T follicular helper cell (primary cell): ENCODE results near the gene DNM1L.
"Not testable (repeated sequence)": the region's sequence is repeated elsewhere in the genome, so short reads cannot be mapped to it uniquely, and the experiment has no call there.

Source experiments
- DNase-seq: peaks from one replicate; pipeline ENCODE4 v3.0.0-alpha.2; 2020; ENCODE audit warnings: low read depth

DNM1L gene

DNA sequence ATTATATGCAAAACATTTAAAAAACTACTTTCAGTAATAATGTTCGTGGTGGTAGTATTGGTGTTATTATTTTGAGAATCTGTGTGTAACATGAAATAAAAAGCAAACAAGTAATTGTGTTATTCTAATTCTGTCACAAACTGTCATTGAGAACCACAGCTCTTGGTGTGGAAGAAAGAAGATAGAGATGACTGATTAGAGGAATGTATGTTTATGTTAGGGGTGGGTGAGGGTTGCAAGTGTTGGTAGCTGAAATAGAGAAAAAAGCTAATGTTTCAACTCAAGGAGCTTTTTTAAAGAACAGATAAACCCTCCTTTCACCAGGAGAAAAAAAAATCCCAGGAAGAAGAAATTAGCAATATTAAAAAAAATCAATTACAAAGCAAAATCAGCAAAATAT, 18.3 kb downstream of the DNM1L start:
- no peak for DNase-seq

DNA sequence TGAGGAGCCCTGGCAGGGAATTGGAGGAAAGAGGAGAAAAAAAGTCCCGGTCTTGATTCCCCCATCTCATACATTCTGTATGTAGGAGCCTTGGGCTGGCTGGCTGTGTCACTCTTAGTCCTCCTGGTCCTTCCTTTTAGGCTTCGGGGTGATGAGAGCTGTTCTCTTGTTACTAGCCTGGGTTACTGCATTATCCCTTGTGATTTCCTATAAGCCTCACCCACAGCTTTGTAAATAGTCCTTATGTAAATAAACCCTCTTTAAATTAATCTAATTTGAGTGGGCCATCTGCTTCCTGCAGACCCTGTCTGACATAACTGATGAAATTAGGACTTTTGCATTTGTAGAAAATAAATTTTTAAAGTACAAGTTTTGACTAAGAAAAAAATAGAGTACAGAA, 19.2 kb downstream of the DNM1L start:
- DNase-seq: no peak

DNA sequence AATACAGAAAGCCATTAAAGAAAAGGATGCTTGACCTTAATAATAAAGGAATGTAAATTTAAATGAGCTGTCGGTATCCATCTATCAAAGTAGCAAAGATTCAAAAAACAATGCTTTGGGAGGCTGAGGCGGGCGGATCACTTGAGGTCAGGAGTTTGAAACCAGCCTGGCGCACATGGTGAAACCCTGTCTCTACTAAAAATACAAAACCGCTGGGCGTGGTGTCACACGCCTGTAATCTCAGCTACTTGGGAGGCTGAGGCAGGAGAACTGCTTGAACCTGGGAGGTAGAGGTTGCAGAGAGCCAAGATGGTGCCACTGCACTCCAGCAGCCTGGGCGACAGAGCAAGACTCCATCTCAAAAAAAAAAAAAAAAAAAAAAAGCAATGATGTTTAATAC, 20.3 kb downstream of the DNM1L start:
- DNase-seq: not testable (repeated sequence)

DNA sequence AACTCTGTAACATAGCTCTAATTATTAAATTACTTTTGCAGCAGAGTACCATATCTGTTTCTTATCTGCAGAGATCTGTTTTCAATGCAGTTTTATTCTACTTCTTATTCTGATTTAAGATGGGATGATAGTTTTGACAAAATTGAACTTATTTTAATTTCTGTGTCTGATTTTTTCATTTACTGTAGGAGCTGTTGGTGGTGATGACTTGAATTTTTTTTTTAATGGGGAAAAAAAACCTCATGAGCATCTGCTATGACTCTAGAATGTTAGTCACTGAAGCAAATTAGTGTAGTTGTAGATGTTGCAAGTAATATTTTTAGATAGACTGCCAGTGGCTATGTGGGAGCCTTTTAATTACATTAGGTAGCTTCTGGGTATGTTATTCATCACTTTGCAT, 23.4 kb downstream of the DNM1L start:
- DNase-seq: no peak

DNA sequence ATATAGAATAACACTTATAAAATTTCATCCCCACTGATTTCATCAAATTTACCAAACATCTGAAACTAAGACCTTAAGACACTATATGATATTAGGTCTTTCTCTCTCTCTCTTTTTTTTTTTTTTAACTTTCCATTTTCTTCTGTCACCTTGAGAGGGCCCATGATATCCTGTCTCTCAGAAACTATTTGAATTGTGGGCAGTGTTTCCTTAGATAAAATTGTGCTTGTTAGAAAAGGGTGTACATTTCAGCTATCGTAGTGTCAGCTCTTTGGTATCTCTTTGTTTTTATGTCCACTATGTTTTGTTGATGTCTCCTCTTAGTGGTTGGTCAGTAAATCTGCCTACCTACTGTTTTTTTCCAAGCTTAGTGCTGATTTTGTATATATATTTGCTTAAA, 23.8 kb downstream of the DNM1L start:
- no peak for DNase-seq

DNA sequence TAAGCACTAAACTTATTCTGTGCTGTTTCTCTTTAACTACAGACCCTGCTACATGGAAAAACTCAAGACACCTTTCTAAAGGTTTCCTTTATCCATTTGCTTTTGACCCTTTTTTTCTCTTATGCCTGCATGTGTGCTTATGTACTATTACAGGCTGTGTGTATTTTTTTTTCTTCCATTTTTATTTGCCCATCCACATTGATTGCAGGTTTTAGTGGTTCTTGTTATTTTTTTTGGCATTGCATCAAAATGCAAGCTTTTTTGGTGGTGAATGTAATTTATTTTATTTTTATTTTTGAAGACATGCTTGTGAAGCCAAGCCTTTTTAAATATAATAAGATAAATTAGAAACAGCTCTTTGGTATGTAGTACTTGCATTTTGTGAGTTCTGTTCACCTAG, 26.7 kb downstream of the DNM1L start:
- no peak for DNase-seq

DNA sequence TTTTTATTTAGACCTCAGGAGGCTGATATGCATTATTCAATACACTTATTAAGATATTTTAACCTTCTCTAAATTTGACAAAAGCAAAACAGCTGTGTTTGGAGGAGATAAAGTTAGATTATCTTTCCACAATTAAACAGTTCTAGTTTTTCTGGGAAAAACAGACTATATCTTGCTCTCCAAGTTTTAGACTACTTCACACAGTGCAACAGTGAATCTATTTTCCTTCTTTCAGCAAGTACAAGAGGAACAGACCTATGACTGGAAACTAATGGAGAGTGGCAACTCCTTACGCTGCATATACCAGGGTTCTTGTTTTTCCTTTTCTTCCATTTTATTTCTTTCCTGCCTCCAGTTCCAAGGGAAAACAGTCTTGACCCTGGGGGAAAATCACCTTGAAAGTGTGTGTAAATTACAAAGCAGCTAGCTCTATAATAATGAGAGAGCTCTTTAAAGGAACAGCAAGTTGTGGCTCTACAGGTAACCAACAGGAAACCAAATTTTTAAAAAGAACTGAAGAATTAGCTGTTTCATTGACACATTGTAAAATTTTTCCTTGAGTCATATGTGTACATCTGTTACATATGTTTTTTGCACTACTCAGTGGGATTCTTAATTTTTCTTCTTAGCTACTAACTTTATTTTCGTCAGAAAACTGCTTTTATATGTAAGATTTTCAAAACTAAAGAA, 27.4 kb downstream of the DNM1L start:
- DNase-seq: no peak

DNA sequence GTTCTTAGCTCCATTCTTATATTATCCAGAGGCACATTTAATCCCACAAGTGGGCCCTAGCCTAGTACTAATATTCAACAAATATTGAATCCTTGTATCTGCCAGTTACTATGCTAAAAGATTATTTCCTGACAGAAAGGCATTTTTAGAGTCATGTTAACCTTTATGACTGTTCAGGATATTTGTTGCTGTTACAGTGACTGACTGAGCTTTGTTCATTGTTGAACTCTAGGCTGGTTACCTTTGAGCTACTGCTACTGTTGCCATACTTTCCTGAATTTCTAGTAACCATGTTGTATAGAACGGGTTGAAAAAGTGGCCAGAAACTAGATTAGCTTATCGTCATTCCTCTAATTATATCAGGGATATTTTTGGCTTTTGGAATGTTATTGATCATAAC, 29.8 kb downstream of the DNM1L start:
- DNase-seq: no peak

DNA sequence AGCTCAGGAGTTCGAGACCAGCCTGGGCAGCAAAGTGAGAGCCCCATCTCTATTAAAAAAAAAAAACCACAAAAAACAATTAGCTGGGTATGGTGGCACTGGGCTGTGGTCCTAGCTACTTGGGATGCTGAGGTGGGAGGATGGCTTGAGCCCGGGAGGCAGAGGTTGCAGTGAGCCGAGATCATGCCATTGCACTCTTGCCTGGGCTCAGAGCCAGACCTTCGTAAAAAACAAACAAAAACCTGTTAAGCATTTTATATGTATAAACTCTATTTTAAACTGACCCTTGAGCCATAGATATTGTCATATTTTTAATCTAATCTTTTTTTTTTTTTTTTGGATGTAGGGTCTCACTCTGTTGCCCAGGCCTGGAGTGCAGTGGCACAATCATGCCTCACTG, 35.7 kb downstream of the DNM1L start:
- DNase-seq: no peak

DNA sequence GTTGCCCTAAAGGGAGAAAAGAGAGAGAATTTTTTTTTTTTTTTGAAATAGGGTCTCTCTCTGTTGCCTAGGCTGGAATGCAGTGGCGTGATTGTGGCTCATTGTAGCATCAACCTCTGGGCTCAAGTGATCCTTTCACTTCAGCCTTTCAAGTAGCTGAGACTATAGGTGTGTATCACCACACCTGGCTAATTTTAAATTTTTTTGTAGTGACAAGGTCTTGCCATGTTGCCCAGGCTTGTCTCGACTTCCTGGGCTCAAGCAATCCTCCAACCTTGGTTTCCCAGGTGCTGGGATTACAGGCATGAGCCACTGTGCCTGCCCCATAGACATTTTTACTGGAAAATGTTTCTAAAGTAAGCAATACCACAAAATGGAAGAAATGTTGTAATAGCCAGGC, 39.8 kb downstream of the DNM1L start:
- DNase-seq: no peak

DNA sequence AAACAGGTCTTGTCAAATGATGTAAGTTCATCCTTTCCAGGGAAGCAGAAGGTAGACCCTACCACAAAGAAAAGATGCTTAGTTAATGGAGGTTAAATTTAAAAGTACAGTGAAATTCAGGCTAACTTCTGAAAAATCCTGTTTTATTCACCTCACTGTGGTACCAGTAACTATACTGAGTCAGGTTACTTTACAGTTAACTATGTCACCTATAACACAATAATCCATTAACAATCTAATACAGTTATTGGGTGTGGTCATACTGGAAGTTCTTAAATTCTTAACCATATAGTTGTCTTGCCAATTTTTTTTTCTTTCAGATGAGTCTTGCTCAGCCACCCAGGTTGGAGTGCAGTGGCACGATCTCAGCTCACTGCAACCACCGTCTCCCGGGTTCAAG, 46.2 kb downstream of the DNM1L start:
- DNase-seq: not testable (repeated sequence)

DNA sequence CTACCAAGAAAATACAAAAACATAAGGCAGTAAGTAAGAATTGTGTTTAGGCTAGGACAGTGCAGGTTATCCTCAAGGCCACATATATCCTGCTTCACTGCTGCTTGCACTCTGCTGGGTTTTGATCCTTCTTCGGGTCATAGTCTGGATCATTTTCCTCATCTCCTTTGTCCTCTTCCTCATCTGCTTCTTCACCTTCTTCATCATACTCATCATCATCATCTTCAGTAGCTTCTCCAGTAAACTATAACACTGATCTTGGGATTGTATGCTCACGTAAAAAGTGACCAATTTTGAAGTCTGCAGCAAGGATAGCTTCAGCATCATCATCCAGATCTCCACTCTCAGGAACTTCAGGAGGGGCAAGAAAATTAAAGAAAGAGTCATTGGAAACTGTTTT, 47.2 kb downstream of the DNM1L start:
- no peak for DNase-seq

DNA sequence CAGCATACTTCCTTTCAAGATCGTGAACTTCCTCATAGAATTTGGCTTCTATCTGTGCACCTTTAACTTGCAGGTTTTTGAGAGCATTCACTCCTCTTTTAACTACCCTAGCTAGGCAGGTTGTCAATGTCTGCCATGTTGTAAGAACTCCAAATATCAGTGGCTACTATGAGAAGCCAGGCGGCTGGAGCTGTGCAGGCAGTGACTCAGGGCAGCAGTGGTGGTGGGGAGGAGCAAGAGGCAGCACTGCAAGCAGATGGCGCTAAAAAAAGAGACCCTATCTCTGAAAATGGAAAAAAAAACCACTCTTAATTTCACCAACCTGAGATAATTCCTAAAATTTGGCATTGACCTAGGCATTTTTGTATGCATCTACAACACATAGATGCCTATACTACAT, 48.1 kb downstream of the DNM1L start:
- no peak for DNase-seq

DNA sequence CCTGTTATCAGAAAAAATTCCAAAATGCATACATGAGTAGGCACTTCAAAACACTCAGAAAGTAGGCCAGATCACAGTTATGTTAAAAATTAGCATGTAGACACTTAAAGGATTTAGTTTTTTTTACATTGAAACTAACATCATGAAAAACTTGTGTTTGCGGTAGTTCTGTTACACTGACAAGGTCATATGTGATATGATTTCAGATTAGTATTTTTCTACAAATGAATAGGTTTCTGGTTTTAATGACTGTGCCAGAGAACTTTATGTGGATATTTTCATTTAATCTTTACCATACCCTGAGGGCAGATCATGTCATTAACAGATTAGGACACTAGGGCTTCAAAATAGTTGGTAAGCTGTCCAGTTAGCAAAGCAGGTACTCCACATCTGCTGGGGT, 55.9 kb downstream of the DNM1L start:
- DNase-seq: no peak

DNA sequence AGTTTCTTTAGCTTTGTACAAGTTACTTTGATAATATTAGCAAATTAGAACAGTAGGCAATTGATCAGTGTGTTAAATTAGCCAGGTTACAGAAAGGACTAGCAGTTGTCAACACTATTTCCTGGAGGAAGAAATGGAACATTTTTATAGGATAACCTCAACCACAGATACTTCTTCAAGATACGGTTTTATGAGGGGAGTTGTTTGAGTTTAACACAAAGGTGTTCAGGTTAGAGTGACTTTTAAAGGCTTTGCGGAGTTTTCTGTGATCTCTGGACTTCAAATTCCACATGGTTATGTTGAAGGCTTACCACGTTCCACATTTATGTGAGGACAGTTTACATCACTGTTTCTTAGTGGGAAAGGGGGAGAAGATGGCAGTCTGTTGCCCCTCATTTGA, 57.3 kb downstream of the DNM1L start:
- no peak for DNase-seq

DNA sequence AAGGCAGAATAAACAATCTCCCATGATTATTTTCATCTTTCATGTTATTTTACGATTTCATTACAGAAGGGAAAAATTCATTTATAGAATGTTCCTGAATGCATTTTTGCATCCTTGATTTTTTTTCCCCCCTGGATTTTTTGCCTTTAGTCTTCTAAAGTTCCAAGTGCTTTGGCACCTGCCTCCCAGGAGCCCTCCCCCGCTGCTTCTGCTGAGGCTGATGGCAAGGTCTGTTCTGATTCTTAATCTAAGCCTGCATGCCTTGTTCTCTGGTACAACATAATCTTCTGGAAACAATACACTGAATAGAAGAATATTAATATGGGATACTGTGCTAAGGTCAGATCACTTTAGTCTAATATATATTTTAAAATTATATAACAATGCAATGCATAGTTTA, 58.6 kb downstream of the DNM1L start:
- DNase-seq: no peak

DNA sequence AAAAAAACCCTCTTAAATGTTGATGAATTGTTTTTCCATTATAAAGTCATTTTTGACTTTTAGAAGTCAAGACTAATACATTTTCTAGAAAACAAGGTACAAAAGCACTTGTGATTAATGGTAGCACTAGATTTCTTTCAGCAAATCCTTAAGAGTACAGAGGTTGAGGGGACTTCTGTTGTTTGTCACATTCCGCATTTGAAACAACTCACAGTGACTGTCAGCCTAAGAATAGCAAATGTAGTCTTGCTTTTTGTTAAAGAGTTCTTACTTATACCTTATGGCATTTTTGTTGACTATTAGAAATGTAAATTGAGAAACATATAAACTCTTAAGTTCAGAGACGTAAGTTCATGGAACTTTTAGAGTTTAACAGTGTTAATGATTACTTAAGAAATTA, 60.2 kb downstream of the DNM1L start:
- DNase-seq: no peak

DNA sequence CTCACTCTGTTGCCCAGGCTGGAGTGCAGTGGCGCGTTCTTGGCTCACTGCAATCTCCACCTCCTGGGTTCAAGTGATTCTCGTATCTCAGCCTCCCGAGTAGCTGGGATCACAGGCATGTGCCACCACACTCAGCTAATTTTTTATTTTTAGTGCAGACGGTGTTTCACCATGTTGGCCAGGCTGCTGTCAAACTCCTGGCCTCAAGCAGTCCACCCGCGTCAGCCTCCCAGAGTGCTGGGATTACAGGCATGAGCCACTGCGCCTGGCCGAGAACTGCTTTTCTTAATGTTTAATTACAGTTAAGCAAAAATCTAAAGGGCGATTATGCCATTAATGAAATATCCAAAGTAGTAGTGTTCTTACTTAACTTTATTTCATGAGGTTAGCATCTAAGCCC, 63.0 kb downstream of the DNM1L start:
- DNase-seq: no peak

DNA sequence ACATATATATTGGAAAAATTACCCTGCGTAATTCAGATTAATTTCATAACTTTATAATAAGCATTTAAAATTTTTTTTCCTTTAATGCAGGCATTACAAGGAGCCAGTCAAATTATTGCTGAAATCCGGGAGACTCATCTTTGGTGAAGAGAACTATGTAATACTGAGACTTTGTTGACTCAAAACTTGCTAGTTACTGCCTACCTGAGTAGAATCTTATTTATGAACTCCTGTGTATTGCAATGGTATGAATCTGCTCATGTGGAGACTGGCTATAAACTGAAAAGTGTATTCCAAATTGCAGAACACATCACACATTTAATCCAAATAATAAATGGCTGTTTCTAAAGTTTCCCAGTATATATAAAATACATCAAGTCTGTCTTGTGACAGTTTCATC, 64.2 kb downstream of the DNM1L start:
- DNase-seq: no peak

DNA sequence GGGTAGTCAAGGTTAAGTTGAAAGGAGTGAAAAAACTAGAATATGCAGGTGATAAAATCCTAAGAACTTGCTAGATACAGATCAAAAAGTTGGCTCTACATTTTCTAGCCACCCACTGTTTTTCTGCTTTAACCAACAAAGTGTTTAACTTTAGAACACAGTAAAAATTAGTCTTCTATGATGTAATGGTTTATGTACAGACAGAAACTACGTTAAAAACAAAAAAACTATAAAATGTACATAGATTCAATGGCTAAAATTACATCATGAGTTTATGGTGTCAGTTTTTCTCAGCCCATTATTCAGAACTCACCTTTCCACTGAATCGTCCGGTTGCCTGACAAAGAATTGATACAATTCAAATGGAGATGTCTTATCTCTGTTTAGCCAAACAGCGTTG, 74.5 kb downstream of the DNM1L start:
- DNase-seq: no peak

DNA sequence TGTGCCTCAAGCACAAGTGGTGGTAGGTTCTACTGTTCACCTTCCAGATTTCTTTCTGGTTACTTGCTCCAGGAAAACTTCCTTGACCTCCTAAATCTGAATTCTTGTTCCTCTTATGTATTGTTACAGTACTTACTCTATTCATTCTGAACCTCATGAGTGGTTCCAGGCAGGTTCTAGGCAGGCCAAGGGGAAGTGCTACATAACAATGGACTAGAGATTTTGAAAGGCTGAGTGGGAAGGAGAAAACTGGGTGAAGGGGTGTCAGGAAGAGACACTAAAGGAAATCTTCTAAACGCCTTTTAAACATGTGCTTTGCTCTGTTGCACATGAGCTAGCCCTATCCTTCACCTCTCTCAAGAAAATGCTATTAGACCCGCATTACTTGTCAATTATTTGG, 75.0 kb downstream of the DNM1L start:
- DNase-seq: no peak

DNA sequence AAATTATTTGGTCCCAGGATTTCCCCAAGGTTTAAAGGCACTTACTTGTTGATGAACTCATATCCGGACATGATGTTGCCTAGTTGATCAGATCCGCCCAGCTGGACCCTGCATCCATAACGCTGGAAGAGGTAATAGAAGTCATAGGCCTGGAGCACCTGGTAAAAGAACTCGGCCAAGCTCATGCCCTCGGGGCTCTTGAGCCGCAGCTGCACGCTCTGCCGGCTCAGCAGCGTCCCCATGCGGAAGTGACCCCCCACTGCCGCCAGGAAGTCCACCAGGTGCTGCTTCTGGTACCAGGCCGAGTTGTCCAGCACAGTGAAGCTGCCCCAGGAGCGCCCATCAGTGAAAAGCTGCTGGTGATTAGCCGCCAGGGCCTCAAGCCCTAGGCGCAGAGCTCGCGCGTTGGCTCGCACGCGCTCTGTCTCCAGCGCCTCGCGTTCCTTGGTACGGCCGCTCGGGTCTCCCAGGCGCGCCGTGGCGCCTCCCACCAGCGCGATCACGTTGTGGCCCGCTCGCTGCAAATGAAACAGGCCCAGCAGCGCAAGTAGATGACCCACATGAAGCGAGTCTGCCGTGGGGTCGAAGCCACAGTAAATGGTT, 76.1 kb downstream of the DNM1L start:
- DNase-seq: peak; percentile 33

DNA sequence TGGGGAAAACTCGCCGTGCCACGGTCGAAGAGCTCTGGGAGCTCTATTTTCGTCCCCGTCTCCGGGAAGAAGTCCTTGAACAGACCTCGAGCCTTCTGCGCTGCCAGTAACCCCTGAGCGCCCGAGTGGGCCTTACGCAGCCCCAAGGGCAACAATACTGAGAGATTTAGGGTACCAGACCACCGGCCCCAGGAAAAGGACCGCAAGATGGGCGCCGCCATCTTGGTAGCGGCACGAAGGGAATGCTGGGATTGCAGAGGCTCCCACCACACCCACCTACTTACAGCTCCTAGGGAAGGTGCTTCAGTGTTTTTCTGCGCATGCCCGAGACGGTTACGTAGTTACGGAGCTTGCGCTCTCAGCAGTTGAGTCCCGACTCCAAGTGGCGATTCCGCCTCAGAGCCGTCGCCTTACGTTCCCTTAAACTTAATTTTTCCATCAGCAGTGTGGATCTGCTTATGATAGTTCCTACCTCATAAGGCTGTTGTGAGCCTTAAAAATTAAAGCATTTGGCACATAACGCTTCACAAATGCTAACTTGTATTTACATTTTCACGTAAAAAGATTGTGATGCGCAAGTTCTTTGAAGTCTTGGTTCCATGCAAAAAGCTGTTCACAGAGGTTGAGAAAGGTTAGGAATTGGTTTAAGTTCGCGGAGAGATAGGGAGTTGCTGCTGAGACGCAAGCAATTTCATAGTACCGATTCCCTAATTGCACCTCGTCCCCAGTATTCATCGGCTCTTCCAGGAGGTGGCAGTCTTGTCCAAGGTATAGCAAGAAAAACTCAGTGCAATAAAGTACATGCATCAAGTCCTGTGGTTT, 76.8 kb downstream of the DNM1L start, which contains the start of gene YARS2:
Gene YARS2 (minus strand): TSS at position 244 of the 822 bp plus-strand sequence. CDS start 23 bp downstream, at position 221.
- DNase-seq: peak; percentile 83
